Endothelial cell of umbilical vein (primary cell): ENCODE results near the gene RABGAP1. TPM values are rescaled to one million over a fixed set of nuclear protein-coding genes. Genes with fewer than 3 reads are reported as not detected.
A peak's percentile ranks its signal among the peaks of the same experiment; 100 is the strongest.

Source experiments
- BruUV-seq: library from RNA; stranded (reverse); fragments of 400-500 nt; replicated peaks from 2 replicates; lab custom pipeline; 2021; lab: Mats Ljungman, UMichigan
- CTCF ChIA-PET: fragments of 300-600, 350-600 bp; sonication (Branson Sonifier 250); formaldehyde crosslinking; loops from one replicate; lab custom pipeline; 2021; ENCODE audit warnings: antibody characterized with exemption, inconsistent platforms; lab: Charles Lee
- POLR2A ChIA-PET: fragments of 300-600, 350-600 bp; sonication (Branson Sonifier 250); formaldehyde crosslinking; loops from one replicate; lab custom pipeline; 2021; ENCODE audit warnings: antibody characterized with exemption, inconsistent platforms; lab: Charles Lee
- DNase-seq: peaks from one replicate; pipeline ENCODE4 v3.0.0-alpha.2; 2011; ENCODE audit warnings: low read depth, low spot score
- FAIRE-seq: peaks from 2 replicates; lab custom pipeline; 2011; peaks lifted over from hg19 to GRCh38; lab: Jason Lieb, UNC
- H2AFZ ChIP-seq: 2 replicates; pipeline ENCODE4 v1.6.0; 2012; ENCODE audit warnings: low read depth, low read length, control low read depth, inconsistent platforms
- H3K27ac ChIP-seq: 2 replicates; pipeline ENCODE4 v1.5.1; 2011; ENCODE audit warnings: low read depth, mild to moderate bottlenecking, control low read depth, low read length, moderate library complexity; ENCODE audit not compliant: insufficient read depth
- H3K27me3 ChIP-seq, 2 experiments: 2 replicates each; pipeline versions ENCODE4 v1.6.0 to v1.6.1; 2011; ENCODE audit warnings: low read length in 2 of 2, mixed read lengths in 1 of 2; ENCODE audit not compliant: control insufficient read depth in 2 of 2, insufficient read depth in 2 of 2
- H3K36me3 ChIP-seq, 2 experiments: 2 replicates in 1 of 2; 3 replicates in 1 of 2; pipeline ENCODE4 v1.5.1; 2011; ENCODE audit warnings: low read length in 2 of 2, mild to moderate bottlenecking in 1 of 2, moderate library complexity in 1 of 2; ENCODE audit not compliant: control insufficient read depth in 2 of 2, insufficient read depth in 2 of 2; ENCODE audit errors: extremely low read depth in 1 of 2
- H3K4me1 ChIP-seq: 3 replicates; pipeline ENCODE4 v1.5.1; 2011; ENCODE audit warnings: mild to moderate bottlenecking, low read length; ENCODE audit not compliant: control insufficient read depth, insufficient read depth; ENCODE audit errors: extremely low read depth
- H3K4me2 ChIP-seq: 2 replicates; pipeline ENCODE4 v1.6.1; 2011; ENCODE audit warnings: low read length, control low read depth, mixed read lengths; ENCODE audit not compliant: insufficient read depth
- H3K4me3 ChIP-seq, 3 experiments: fragments of 200-600 bp in 1 of 3; sonication (generic), shearing (Covaris generic) in 1 of 3; replicated peaks in 1 of 3; 2 replicates each; pipeline ENCODE4 v1.5.1; 2011 to 2016; ENCODE audit warnings: control low read depth in 3 of 3, low read length in 3 of 3, mild to moderate bottlenecking in 2 of 3, inconsistent platforms in 1 of 3, low read depth in 1 of 3, moderate library complexity in 1 of 3; ENCODE audit not compliant: insufficient read depth in 1 of 3
- H3K79me2 ChIP-seq: 2 replicates; pipeline ENCODE4 v1.6.0; 2012; ENCODE audit warnings: low read length, inconsistent platforms; ENCODE audit not compliant: control insufficient read depth, insufficient read depth
- H3K9ac ChIP-seq: replicated peaks from 2 replicates; pipeline ENCODE3; 2011; ENCODE audit warnings: low read length, control low read depth; ENCODE audit not compliant: insufficient read depth; ENCODE audit errors: extremely low read depth
- H3K9me1 ChIP-seq: replicated peaks from 3 replicates; pipeline ENCODE4 v1.6.0; 2011; ENCODE audit warnings: mild to moderate bottlenecking, low read length; ENCODE audit not compliant: control insufficient read depth, insufficient read depth; ENCODE audit errors: extremely low read depth
- H3K9me3 ChIP-seq: replicated peaks from 2 replicates; pipeline ENCODE4 v1.5.1; 2012; ENCODE audit warnings: low read length, inconsistent platforms; ENCODE audit not compliant: control insufficient read depth, insufficient read depth
- H4K20me1 ChIP-seq: replicated peaks from 2 replicates; pipeline ENCODE3; 2011; ENCODE audit warnings: mild to moderate bottlenecking, low read length; ENCODE audit not compliant: control insufficient read depth, insufficient read depth; ENCODE audit errors: extremely low read depth
- CTCF ChIP-seq, 2 donors: IDR thresholded peaks; 1 replicate in 1 of 2; 2 replicates in 1 of 2; pipeline ENCODE4 v1.5.1; 2011; ENCODE audit warnings: low read length in 2 of 2, mild to moderate bottlenecking in 2 of 2, moderate library complexity in 2 of 2, control low read depth in 1 of 2, inconsistent platforms in 1 of 2, low read depth in 1 of 2; ENCODE audit not compliant: insufficient read depth in 1 of 2; ENCODE audit errors: extremely low read depth in 1 of 2
- EZH2 ChIP-seq: IDR thresholded peaks from 2 replicates; pipeline ENCODE4 v1.6.1; 2012; ENCODE audit warnings: borderline replicate concordance, low read depth, mild to moderate bottlenecking, moderate library complexity, low read length, inconsistent platforms; ENCODE audit not compliant: severe bottlenecking
- FOS ChIP-seq: IDR thresholded peaks from 2 replicates; pipeline ENCODE4 v1.6.1; 2011; ENCODE audit warnings: mild to moderate bottlenecking, low read length, moderate library complexity, borderline replicate concordance; ENCODE audit not compliant: insufficient read depth
- GATA2 ChIP-seq: IDR thresholded peaks from 2 replicates; pipeline ENCODE4 v1.7.0; 2011; ENCODE audit warnings: low read depth, mild to moderate bottlenecking, moderate library complexity, mixed read lengths, low read length; ENCODE audit not compliant: insufficient read length, insufficient read depth
- JUN ChIP-seq: IDR thresholded peaks from 2 replicates; pipeline ENCODE4 v1.6.1; 2011; ENCODE audit warnings: borderline replicate concordance, low read depth; ENCODE audit not compliant: insufficient read length, insufficient read depth
- MAX ChIP-seq: IDR thresholded peaks from 2 replicates; pipeline ENCODE4 v1.6.1; 2011; ENCODE audit not compliant: insufficient read depth, insufficient read length
- MYC ChIP-seq: IDR thresholded peaks from one replicate; pipeline ENCODE4 v1.6.1; 2011; ENCODE audit warnings: mild to moderate bottlenecking, low read depth, low read length
- POLR2A ChIP-seq: IDR thresholded peaks from 2 replicates; pipeline ENCODE4 v1.6.1; 2012; ENCODE audit warnings: low read depth, mild to moderate bottlenecking, control low read depth, low read length
- POLR2AphosphoS5 ChIP-seq: IDR thresholded peaks from 2 replicates; pipeline ENCODE4 v1.6.1; 2012; ENCODE audit warnings: low read depth, mild to moderate bottlenecking, control low read depth, low read length, moderate library complexity; ENCODE audit not compliant: insufficient read depth
- dilution Hi-C: fragments of 300-500 bp; cut with MboI; formaldehyde crosslinking; loops from one replicate; pipeline ENCODE4 v1.15.0; 2019; ENCODE audit warnings: low sequenced_read_pairs; ENCODE audit not compliant: extremely low pct_ligation_motif_present
- intact Hi-C: fragments of 100-400 bp; cut with micrococcal nuclease; formaldehyde crosslinking; loops from one replicate; pipeline ENCODE4 v1.10.0; 2022
- polyA plus RNA-seq, 4 experiments: library from polyadenylated mRNA; depleted of rRNA in 3 of 4; stranded (reverse) in 3 of 4; unstranded in 1 of 4; fragments of >200 nt; gene quantifications; 2 replicates each; pipeline versions ENCODE4 v1.2.1 to v1.2.3, GENCODE V29; 2011 to 2012; ENCODE audit warnings: missing spikeins in 1 of 4
- total RNA-seq: library from RNA; stranded (reverse); gene quantifications from 2 replicates; pipeline ENCODE4 v1.2.3, GENCODE V29; 2021

Gene RABGAP1
- total and polyA plus RNA-seq, 2 donors (not counting 3 experiments of a cell fraction or from before 2014, with no cell fraction given): 19.0 to 53.6 TPM

DNA sequence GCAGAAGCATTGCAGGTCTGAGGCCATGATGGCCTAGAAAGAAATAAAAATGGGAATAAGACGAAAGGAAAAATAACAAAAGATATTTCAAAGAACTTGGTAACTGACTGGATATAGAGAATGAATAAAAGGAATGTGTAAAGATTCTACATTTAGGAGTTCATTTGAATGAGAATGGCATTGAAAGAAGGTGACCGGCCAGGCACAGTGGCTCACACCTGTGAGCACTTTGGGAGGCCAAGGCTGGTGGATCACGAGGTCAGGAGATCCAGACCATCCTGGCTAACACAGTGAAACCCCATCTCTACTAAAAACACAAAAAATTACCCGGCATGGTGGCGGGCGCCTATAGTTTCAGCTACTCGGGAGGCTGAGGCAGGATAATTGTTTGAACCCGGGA, 18.1 kb upstream of the RABGAP1 start:
- H3K79me2 ChIP-seq: peaks cover 2% of the 10 kb centered on the region
- TF ChIP-seq GATA2 (no peak), MAX (no peak)
- DNase-seq (no peak), FAIRE-seq (no peak)
- no peaks in the 10 kb centered on the region for H3K27me3 ChIP-seq
- no peak overlapping the region for H2AFZ ChIP-seq
- H3K27ac ChIP-seq: no peak overlapping the region
- H3K9me3 ChIP-seq: no peaks in the 10 kb centered on the region
- peaks cover 9% of the 10 kb centered on the region for H3K4me1 ChIP-seq
- dilution Hi-C loops (no loop called here), intact Hi-C loops (no loop called here)
- no peaks in the 10 kb centered on the region for H3K9me1 ChIP-seq
- no peak overlapping the region for H3K9ac ChIP-seq
- no peak overlapping the region for H3K4me2 ChIP-seq
- ChIA-PET CTCF (no interaction called here), POLR2A (no interaction called here)
- no peak overlapping the region for H3K4me3 ChIP-seq
- no peaks in the 10 kb centered on the region for H4K20me1 ChIP-seq
- H3K36me3 ChIP-seq: peaks cover 0 to 5% of the 10 kb centered on the region in 2 experiments
- BruUV-seq: no TSS peak

- intact Hi-C loops: no loop called here
- peaks cover 4% of the 10 kb centered on the region for H3K79me2 ChIP-seq
These were observed 16.9 kb upstream of the RABGAP1 start for GRCh38 chr9:122923947-122924346.

More at GRCh38 chr9:122923947-122924346, 16.9 kb upstream of the RABGAP1 start:
- H3K27ac ChIP-seq: peak overlapping the region; percentile 49
- H2AFZ ChIP-seq: no peak overlapping the region
- dilution Hi-C loops: no loop called here
- no peak overlapping the region for H3K4me3 ChIP-seq
- DNase-seq (peak; percentile 77), FAIRE-seq (peak; percentile 74)
- POLR2A ChIA-PET: no interaction called here
- peaks cover 0 to under 1% of the 10 kb centered on the region in 2 experiments for H3K36me3 ChIP-seq
- no TSS peak for BruUV-seq
- TF ChIP-seq GATA2 (no peak), EZH2 (no peak), POLR2A (no peak), MAX (no peak), POLR2AphosphoS5 (no peak), MYC (no peak), CTCF (IDR thresholded peaks at IDR 0.05; ENCODE audit: extremely low read depth in 1 of 2, insufficient read depth in 1 of 2, low read depth in 1 of 2, low read length in 2 of 2) (no peak), FOS (peak; percentile 10), JUN (peak; percentile 62)
- no peaks in the 10 kb centered on the region for H3K9me3 ChIP-seq
- H3K9ac ChIP-seq: peak overlapping the region; percentile 58
- H3K9me1 ChIP-seq: no peaks in the 10 kb centered on the region
- H4K20me1 ChIP-seq: no peaks in the 10 kb centered on the region
- H3K27me3 ChIP-seq: no peaks in the 10 kb centered on the region
- H3K4me2 ChIP-seq: no peak overlapping the region
- peaks cover 9% of the 10 kb centered on the region for H3K4me1 ChIP-seq
- CTCF ChIA-PET: interaction anchor here (0.7 to 2.1 kb wide), 5 partner anchors 9 to 67 kb away, joined by 3 to 5 read pairs (median 4); partner anchors contain the start of genes RABGAP1 and RC3H2
